Smooth muscle cell (in vitro differentiated cells): ENCODE measurements around the gene STK17B. TPM values are rescaled to one million over a fixed set of nuclear protein-coding genes. Genes with fewer than 3 reads are reported as not detected.
"Not testable (repeated sequence)": the region's sequence is repeated elsewhere in the genome, so short reads cannot be mapped to it uniquely, and the experiment has no call there.

ENCODE experiments used
- DNase-seq: peaks from one replicate; lab custom pipeline; 2025; ENCODE audit not compliant: unreplicated experiment; lab: John Stamatoyannopoulos, UW
- H2AFZ ChIP-seq: fragments of 200-600 bp; sonication (generic); 2 replicates; pipeline ENCODE4 v1.6.0; 2016; ENCODE audit warnings: antibody characterized with exemption, low read depth, mild to moderate bottlenecking
- H3F3A ChIP-seq: fragments of 200-600 bp; sonication (generic); 2 replicates; pipeline ENCODE4 v1.6.0; 2017; ENCODE audit warnings: antibody characterized with exemption, low read depth
- H3K27ac ChIP-seq: fragments of 200-600 bp; sonication (generic); 2 replicates; pipeline ENCODE4 v1.5.1; 2016; ENCODE audit warnings: low read depth, mild to moderate bottlenecking
- H3K27me3 ChIP-seq: fragments of 200-600 bp; sonication (generic); 2 replicates; pipeline ENCODE4 v1.6.1; 2016; ENCODE audit warnings: low read depth, mild to moderate bottlenecking
- H3K36me3 ChIP-seq: fragments of 200-600 bp; sonication (generic); 2 replicates; pipeline ENCODE4 v1.5.1; 2016; ENCODE audit warnings: low read depth
- H3K4me1 ChIP-seq: fragments of 200-600 bp; sonication (generic); 2 replicates; pipeline ENCODE4 v1.5.1; 2016; ENCODE audit warnings: low read depth
- H3K4me2 ChIP-seq: fragments of 200-600 bp; sonication (generic); 2 replicates; pipeline ENCODE4 v1.6.0; 2016; ENCODE audit warnings: mild to moderate bottlenecking
- H3K4me3 ChIP-seq: fragments of 200-600 bp; sonication (generic); 2 replicates; pipeline ENCODE4 v1.5.1; 2016; ENCODE audit warnings: mild to moderate bottlenecking
- H3K79me2 ChIP-seq: fragments of 200-600 bp; sonication (generic); 2 replicates; pipeline ENCODE4 v1.6.0; 2016; ENCODE audit warnings: low read depth, mild to moderate bottlenecking
- H3K9ac ChIP-seq: fragments of 200-600 bp; sonication (generic); 2 replicates; pipeline ENCODE4 v1.6.0; 2016; ENCODE audit warnings: low read depth
- H3K9me3 ChIP-seq: fragments of 200-600 bp; sonication (generic); replicated peaks from 2 replicates; pipeline ENCODE4 v1.5.1; 2016; ENCODE audit warnings: low read depth
- H4K20me1 ChIP-seq: fragments of 200-600 bp; sonication (generic); 2 replicates; pipeline ENCODE4 v1.6.0; 2016; ENCODE audit warnings: low read depth
- WGBS: methylation state at CpG from one replicate; pipeline ENCODE4 v1.1.7; 2016; ENCODE audit warnings: low lambda C conversion rate; 5-methylcytosine and 5-hydroxymethylcytosine counted together
- polyA plus RNA-seq: library from polyadenylated mRNA; unstranded; fragments of >200 nt; fragmentation: Nextera tagmentation; extraction: Ambion mirVana; gene quantifications from 2 replicates; pipeline ENCODE4 v1.2.1, GENCODE V29; 2016
- total RNA-seq: library from RNA; depleted of rRNA; stranded (reverse); fragments of >200 nt; gene quantifications from 2 replicates; pipeline ENCODE4 v1.2.3, GENCODE V29; 2014
- TF ChIP-seq, protein P1 (sequence below): fragments of 200-600 bp; sonication (generic); IDR thresholded peaks from 2 replicates; pipeline ENCODE4 v1.5.1; 2017; ENCODE audit warnings: borderline replicate concordance, mild to moderate bottlenecking, antibody characterized with exemption; ENCODE audit not compliant: insufficient read depth, poor library complexity, severe bottlenecking

Gene STK17B
- total and polyA plus RNA-seq, 2 experiments from 2014 or later: 33.5 to 165 TPM

DNA sequence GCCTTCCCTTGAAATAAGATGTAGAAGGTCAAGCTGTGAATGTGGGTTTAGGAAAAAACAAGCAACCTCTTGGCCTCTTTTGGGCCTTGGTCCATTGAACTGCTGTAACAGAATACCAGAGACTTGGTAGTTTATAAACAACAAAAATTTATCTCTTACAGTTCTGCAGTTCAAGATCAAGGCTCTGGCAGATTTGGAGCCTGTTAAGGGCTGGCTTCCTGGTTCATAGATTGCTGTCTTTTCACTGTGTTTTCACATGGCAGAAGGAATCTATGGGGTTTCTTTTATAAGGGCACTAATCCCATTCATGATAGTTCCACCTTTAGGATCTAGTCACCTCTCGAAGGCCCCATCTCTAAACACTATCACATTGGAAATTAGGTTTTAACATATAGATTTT lies 20.2 kb upstream of the STK17B start:
- DNase-seq: no peak
- H2AFZ ChIP-seq: no peak overlapping the region
- TF ChIP-seq, protein P1, sequence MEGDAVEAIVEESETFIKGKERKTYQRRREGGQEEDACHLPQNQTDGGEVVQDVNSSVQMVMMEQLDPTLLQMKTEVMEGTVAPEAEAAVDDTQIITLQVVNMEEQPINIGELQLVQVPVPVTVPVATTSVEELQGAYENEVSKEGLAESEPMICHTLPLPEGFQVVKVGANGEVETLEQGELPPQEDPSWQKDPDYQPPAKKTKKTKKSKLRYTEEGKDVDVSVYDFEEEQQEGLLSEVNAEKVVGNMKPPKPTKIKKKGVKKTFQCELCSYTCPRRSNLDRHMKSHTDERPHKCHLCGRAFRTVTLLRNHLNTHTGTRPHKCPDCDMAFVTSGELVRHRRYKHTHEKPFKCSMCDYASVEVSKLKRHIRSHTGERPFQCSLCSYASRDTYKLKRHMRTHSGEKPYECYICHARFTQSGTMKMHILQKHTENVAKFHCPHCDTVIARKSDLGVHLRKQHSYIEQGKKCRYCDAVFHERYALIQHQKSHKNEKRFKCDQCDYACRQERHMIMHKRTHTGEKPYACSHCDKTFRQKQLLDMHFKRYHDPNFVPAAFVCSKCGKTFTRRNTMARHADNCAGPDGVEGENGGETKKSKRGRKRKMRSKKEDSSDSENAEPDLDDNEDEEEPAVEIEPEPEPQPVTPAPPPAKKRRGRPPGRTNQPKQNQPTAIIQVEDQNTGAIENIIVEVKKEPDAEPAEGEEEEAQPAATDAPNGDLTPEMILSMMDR: no peak
- H3K4me2 ChIP-seq: no peak overlapping the region
- no peaks in the 10 kb centered on the region for H3F3A ChIP-seq
- H4K20me1 ChIP-seq: no peaks in the 10 kb centered on the region
- H3K36me3 ChIP-seq: no peaks in the 10 kb centered on the region
- H3K27me3 ChIP-seq: no peaks in the 10 kb centered on the region
- H3K4me1 ChIP-seq: no peaks in the 10 kb centered on the region
- no peak overlapping the region for H3K27ac ChIP-seq
- H3K4me3 ChIP-seq: no peak overlapping the region
- H3K9me3 ChIP-seq: no peaks in the 10 kb centered on the region
- 90% methylated on average over 1 of the region's 1 CpG for WGBS
- H3K79me2 ChIP-seq: no peaks in the 10 kb centered on the region
- H3K9ac ChIP-seq: no peak overlapping the region

DNA sequence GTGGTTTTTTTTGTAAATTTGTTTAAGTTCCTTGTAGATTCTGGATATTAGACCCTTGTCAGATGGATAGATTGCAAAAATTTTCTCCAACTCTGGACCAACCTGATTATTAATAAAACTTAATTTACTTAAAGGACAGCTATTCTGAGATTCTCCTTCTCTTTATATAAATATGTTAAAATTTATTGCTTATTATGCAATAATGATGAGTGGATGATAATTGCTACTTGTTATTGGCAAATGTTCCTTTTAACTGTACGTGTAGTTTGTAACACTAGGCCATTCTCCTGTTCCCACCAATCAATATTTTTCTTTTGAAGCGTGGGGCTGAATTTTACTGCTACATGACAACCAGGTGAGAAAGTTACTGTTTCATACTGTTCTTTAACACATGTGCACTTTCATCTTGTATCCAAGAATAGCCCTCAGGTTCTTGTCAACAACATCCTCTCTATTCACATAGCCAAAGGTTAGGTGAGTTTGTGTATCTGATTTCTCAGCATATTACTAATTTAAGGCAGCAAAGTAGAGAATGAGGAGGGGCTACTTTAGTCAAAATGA lies 16.6 kb upstream of the STK17B start:
- TF ChIP-seq, protein P1: no peak
- Histone ChIP-seq H3K4me3 (no peak overlapping the region), H3K4me2 (no peak overlapping the region), H4K20me1 (no peaks in the 10 kb centered on the region), H3K9me3 (no peaks in the 10 kb centered on the region), H3F3A (no peaks in the 10 kb centered on the region), H3K4me1 (no peaks in the 10 kb centered on the region), H3K36me3 (no peaks in the 10 kb centered on the region), H3K27me3 (no peaks in the 10 kb centered on the region), H2AFZ (no peak overlapping the region), H3K9ac (no peak overlapping the region), H3K79me2 (no peaks in the 10 kb centered on the region), H3K27ac (no peak overlapping the region)
- WGBS: 98% methylated on average over 2 of the region's 2 CpGs
- no peak for DNase-seq

DNA sequence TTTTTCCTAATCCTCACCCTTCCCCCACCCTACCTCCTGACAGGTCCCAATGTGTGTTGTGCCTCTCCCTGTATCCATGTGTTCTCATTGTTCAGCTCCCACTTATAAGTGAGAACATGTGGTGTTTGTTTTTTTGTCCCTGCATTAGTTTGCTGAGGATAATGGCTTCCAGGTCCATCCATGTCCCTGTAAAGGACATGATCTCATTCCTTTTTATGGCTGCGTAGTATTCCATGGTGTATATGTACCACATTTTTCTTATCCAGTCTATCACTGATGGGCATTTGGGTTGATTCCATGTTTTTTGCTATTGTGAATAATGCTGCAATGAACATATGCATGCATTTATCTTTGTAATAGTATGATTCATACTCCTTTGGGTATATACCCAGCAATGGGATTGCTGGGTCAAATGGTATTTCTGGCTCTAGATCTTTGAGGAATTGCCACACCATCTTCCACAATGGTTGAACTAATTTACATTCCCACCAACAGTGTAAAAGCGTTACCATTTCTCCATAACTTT lies 15.9 kb upstream of the STK17B start:
- not testable (repeated sequence) for H3K27ac ChIP-seq, H3K27me3 ChIP-seq, H3K79me2 ChIP-seq, H4K20me1 ChIP-seq, H3K36me3 ChIP-seq, H3K9ac ChIP-seq, H3K4me2 ChIP-seq, H3K9me3 ChIP-seq, H3F3A ChIP-seq, H3K4me1 ChIP-seq, H3K4me3 ChIP-seq, DNase-seq, H2AFZ ChIP-seq
- 92% methylated on average over 2 of the region's 2 CpGs for WGBS

DNA sequence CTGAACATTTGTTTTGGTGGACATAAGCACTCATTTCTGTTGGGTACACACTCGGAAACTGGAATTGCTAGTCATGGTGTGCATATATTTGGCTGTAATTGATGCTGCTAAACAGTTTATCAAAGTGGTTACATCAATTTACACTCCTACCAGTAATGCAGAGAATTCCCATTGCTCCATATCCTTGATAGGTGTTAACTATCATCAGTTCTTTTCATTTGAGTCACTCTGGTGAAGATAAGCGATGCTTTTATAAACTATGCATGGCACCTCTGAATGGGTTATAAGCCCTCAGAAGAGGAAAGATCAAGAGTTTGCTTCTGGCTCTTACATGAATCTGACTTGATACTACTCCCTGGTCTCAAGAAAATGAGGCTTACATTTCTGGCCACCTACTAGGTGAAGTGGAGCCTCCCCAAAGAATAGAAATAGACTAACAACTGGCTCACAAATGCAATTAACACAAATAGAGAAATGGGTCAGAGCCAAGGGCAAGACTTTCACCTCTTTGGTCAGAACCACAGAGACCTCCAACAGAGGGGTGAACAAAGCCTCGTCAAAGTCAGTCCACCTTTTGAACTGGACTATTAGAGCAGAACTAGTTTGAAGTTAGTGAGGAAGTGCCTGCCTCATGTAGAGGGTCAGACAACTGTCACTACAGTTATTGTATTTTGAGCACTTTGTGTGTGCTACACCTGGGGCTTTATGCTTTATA lies 15.0 kb upstream of the STK17B start:
- WGBS: 94% methylated on average over 3 of the region's 3 CpGs
- H3K4me2 ChIP-seq: no peak overlapping the region
- H3K4me3 ChIP-seq: no peak overlapping the region
- H2AFZ ChIP-seq: no peak overlapping the region
- H3K79me2 ChIP-seq: no peaks in the 10 kb centered on the region
- no peaks in the 10 kb centered on the region for H3K27me3 ChIP-seq
- H3K9me3 ChIP-seq: no peaks in the 10 kb centered on the region
- TF ChIP-seq, protein P1: no peak
- no peaks in the 10 kb centered on the region for H3K36me3 ChIP-seq
- H3K9ac ChIP-seq: no peak overlapping the region
- no peaks in the 10 kb centered on the region for H3K4me1 ChIP-seq
- no peak for DNase-seq
- H3F3A ChIP-seq: no peaks in the 10 kb centered on the region
- H4K20me1 ChIP-seq: no peaks in the 10 kb centered on the region
- H3K27ac ChIP-seq: no peak overlapping the region
